HG03442 (cell line): ENCODE results near the gene CREB5.
"Not testable (repeated sequence)": the region's sequence is repeated elsewhere in the genome, so short reads cannot be mapped to it uniquely, and the experiment has no call there.

Experiments
- ATAC-seq: cut with Tn5 transposase; IDR thresholded peaks from one replicate; pipeline ENCODE4 v1.9.1; 2021; ENCODE audit warnings: mild to moderate bottlenecking, moderate library complexity; ENCODE audit not compliant: unreplicated experiment

Gene CREB5

GRCh38 chr7:28598586-28598985 lies 186.3 kb downstream of the CREB5 start:
- no peak for ATAC-seq

- no peak for ATAC-seq
Observed at GRCh38 chr7:28599411-28599810, 187.1 kb downstream of the CREB5 start.

GRCh38 chr7:28602282-28602681 lies 190.0 kb downstream of the CREB5 start:
- no peak for ATAC-seq

- ATAC-seq, result no peak
Observed at GRCh38 chr7:28605427-28606085, 193.2 kb downstream of the CREB5 start.

GRCh38 chr7:28606421-28606820 lies 194.1 kb downstream of the CREB5 start:
- ATAC-seq, result no peak

- no peak for ATAC-seq
Observed at GRCh38 chr7:28607855-28608193, 195.5 kb downstream of the CREB5 start.

GRCh38 chr7:28608237-28608656 lies 195.9 kb downstream of the CREB5 start:
- ATAC-seq, result no peak

GRCh38 chr7:28608731-28609130 lies 196.4 kb downstream of the CREB5 start:
- ATAC-seq, result no peak

GRCh38 chr7:28609608-28610007 lies 197.3 kb downstream of the CREB5 start:
- ATAC-seq, result no peak

GRCh38 chr7:28611399-28611897 lies 199.1 kb downstream of the CREB5 start:
- not testable (repeated sequence) for ATAC-seq

- ATAC-seq, result no peak
Observed at GRCh38 chr7:28613262-28613661, 200.9 kb downstream of the CREB5 start.

GRCh38 chr7:28615091-28615490 lies 202.8 kb downstream of the CREB5 start:
- ATAC-seq, result no peak

GRCh38 chr7:28617308-28617880 lies 205.1 kb downstream of the CREB5 start:
- ATAC-seq, result no peak

- ATAC-seq, result no peak
Observed at GRCh38 chr7:28618383-28618782, 206.1 kb downstream of the CREB5 start.

- no peak for ATAC-seq
Observed at GRCh38 chr7:28619256-28619655, 206.9 kb downstream of the CREB5 start.

GRCh38 chr7:28621369-28621841 lies 209.1 kb downstream of the CREB5 start:
- peak; percentile 65 for ATAC-seq

GRCh38 chr7:28623105-28623730 lies 210.9 kb downstream of the CREB5 start:
- no peak for ATAC-seq

- no peak for ATAC-seq
Observed at GRCh38 chr7:28623863-28624262, 211.5 kb downstream of the CREB5 start.

- no peak for ATAC-seq
Observed at GRCh38 chr7:28625432-28625831, 213.1 kb downstream of the CREB5 start.

GRCh38 chr7:28626221-28626620 lies 213.9 kb downstream of the CREB5 start:
- no peak for ATAC-seq

GRCh38 chr7:28626624-28627262 lies 214.4 kb downstream of the CREB5 start:
- ATAC-seq, result no peak

- ATAC-seq, result no peak
Observed at GRCh38 chr7:28627263-28627653, 214.9 kb downstream of the CREB5 start.
